ENCODE results near the gene RPL7L1. TPM values are rescaled to one million over a fixed set of nuclear protein-coding genes. Genes with fewer than 3 reads are reported as not detected.
"Not testable (repeated sequence)": the region's sequence is repeated elsewhere in the genome, so short reads cannot be mapped to it uniquely, and the experiment has no call there.

RPL7L1 gene
- total RNA-seq, 1 donor: 56.0 TPM

DNA sequence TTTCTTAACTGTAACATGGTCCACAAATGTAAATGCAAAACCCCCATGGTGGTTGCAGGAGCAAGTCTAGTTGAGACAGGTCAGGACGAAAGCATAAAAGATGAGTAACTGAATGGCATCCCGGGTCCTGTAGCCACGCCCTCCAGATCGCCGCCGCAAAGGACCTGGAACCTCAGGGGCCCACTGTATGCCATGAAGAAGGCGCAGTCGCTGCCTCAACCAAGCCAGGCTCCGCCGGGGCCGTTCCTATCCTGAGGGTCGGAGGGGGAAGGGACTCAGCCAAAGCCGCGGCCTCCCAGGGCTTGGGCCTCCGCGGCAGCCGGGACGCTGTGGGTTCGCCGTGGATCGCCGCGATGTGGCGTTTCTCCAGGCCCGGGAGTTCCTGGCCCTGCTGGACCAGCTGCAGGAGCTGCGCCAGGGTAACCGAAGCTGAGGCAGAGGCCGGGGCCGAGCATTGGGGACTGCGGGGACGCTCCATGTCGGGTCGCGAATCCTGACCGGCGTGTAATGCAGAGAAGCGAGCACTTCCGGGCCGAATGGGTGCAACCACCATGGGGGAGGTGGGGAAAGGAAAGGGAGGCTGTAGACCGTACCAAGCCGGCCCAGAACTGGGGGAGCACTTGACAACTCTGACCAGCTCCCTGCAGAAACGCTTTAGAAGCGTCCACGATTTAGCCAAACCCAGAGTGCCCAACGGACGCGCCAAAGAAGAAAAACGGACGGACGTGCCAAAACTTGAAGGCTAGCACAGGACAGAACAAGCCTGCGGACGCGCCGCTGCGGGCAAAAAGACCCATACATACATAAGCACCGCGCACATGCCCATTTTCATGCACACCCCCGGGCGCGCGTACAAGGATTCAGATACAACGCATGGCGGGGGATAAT is 11.1 kb downstream of the RPL7L1 start:
- peak; percentile 69 to 92 (median 90) for DNase-seq (ENCODE audit: low read depth in 2 of 3, low spot score in 2 of 3)

DNA sequence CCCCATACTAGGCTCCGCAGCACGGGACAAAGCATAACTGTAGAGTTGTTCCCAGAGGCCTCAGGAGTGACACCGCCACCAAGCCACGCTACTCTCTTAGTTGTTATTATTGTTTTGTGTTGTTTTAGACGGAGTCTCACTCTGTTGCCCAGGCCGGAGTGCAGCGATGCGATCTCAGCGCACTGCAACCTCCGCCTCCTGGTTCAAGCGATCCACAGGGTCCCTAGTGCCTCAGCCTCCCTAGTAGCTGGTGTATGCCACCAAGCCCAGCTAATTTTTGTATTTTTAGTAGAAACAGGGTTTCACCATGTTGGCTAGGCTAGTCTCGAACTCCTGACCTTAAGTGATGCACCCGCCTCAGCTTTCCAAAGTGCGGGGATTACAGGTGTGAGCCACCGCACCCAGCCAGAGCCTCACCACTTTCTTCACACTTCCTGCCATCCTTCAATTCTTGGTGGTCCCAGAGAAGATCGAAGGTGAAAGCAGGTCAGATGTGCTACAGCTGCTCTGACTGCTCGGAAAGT is 11.8 kb downstream of the RPL7L1 start:
- no peak for DNase-seq (ENCODE audit: low read depth in 2 of 3, low spot score in 2 of 3)

DNA sequence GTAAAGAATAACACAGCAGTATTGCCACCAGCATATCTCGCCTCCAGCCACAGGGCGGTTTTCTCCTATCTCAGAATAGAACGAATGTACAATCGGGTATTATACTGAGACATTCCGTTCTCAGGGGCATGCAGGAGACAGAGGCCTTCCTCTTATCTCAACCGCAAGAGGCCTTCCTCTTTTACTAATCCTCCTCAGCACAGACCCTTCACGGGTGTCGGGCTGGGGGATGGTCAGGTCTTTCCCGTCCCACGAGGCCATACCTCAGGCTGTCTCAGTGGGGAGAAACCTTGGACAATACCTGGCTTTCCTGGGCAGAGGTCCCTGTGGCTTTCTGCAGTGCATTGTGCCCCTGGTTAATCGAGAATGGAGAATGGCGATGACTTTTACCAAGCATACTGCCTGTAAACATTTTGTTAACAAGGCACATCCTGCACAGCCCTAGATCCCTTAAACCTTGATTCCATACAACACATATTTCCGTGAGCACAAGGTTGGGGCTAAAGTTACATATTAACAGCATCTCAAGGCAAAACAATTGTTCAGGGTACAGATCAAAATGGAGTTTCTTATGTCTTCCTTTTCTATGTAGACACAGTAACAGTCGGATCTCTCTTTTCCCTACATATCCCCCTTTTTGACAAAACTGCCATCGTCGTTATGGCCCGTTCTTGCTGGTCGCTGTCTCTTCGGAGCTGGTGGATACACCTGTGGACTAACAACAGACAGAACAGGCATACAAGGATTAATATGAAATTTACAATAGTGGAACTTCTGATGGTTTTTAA is 14.8 kb downstream of the RPL7L1 start:
- DNase-seq (ENCODE audit: low read depth in 2 of 3, low spot score in 2 of 3): peak in 2 of 3 donors; percentile 67 to 80

DNA sequence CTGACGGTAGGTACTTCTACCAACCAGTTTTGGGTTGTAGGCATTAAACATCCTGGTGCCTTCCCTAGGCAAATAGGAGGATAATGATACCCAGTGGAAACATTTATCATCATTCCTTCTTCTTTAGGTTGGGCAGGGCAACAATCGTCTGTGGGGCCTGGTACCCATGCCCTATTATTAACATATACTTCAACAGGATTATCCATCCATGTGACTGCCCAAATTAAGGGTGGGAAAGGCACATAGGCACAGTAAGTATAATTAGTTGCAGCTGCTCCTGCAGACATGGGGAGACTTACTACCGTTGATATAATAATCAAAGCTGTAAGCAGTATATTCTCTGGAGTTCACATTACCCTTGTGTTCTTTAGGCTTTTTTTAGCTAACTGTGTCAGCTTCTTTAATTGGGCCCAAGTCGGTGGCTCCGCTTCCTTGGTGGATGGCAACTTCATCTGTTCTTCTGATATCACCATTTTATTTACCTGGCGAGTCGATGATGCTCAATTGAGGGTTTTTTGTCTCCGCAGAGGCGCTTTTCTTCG is 16.8 kb downstream of the RPL7L1 start:
- DNase-seq (ENCODE audit: low read depth in 2 of 3, low spot score in 2 of 3): no peak

DNA sequence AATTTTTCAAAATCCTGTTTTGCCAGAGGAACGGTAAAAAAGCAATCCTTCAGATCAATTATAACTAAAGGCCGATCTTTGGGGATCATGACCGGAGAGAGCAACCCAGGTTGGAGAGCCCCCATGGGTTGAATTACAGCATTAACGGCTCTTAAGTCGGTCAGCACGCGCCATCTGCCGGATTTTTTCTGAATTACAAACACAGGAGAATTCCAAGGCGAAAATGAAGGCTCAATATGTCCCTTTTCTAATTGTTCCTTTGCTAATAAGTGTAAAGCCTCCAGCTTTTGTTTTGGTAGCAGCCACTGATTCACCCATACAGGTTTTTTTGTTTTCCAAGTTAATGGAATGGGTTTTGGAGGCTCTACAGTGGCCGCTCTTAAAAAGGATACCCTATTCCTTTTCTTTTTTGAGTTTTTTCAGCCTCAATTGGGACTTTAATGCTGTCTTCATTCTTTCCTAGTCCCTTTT is 19.5 kb downstream of the RPL7L1 start:
- peak; percentile 50 to 83 (median 73) for DNase-seq (ENCODE audit: low read depth in 2 of 3, low spot score in 2 of 3)

DNA sequence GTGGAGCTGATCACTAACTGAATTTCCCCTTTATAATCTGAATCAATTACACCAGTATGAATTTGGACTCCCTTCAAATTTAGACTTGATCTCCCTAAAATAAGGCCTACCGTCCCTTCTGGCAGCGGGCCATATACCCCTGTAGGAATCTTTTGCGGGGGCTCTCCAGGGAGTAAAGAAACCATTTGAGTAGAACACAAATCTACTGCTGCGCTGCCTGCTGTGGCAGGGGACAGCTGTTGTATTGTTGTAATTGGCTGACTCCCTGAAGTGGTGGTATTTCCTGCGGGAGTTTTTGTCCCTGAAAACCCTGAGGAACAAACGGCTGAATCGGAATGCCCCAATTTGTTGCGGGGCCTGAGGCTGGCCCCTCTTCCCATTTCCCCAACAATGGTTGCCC is 20.5 kb downstream of the RPL7L1 start:
- DNase-seq (ENCODE audit: low read depth in 2 of 3, low spot score in 2 of 3): no peak

DNA sequence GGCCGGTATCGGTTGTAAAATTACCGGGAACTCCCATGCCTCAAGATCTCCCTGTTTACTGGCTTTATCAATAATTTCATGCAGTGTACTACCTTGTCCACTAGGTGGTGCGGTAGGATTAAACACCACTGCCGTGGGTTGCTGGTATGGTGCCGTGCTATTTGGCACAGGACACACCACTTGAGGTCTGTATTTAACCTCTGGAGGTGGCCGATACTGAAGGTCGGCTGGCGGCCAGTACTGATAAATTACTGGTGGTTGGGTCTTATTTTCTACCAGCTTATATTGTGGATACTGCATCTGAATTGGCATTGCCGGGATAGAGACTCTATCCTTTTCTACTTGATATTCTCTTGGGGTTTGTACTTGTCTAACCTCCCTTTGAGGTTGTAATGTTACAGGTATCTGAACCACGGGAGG is 22.1 kb downstream of the RPL7L1 start:
- DNase-seq (ENCODE audit: low read depth in 2 of 3, low spot score in 2 of 3): peak; percentile 54 to 88 (median 75)

DNA sequence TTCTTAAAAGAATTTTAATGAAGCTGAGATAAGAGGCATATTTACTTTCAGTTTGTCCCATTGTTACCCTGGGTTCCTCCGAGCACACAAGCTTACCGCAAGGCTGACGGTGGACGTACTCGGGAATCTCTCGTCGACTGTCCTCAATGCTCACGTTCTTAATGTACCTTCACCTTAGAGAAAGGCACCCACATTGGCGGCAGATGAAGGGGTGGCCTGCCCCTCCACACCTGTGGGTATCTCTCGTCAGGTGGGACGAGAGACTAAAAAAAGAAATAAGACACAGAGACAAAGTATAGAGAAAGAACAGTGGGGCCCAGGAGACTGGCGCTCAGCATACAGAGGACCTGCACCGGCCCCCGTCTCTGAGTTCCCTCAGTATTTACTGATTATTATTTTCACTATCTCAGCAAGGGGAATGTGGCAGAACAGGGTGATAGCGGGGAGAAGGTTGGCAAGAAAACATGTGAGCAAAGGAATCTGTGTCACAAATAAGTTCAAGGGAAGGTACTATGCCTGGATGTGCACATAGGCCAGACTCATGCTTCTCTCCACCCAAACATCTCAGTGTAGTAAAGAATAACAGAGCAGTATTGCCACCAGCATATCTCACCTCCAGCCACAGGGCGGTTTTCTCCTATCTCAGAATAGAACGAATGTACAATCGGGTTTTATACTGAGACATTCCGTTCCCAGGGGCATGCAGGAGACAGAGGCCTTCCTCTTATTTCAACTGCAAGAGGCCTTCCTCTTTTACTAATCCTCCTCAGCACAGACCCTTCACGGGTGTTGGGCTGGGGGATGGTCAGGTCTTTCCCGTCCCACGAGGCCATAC is 23.2 kb downstream of the RPL7L1 start:
- DNase-seq (ENCODE audit: low read depth in 2 of 3, low spot score in 2 of 3): not testable (repeated sequence)

DNA sequence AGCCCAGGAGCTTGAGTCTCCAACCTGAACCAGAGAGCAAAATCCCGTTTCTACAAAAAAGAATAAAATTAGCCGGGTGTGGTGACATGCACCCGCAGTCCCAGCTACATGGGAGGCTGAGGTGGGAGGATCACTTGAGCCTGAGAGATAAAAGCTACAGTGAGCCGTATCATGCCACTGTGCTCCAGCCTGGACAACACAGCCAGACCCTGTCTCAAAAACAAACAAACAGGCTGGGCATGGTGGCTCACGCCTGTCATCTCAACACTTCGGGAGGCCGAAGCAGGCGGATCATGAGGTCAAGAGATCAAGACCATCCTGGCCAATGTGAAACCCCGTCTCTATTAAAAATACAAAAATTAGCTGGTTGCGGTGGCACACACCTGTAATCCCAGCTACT is 25.1 kb downstream of the RPL7L1 start:
- no peak for DNase-seq (ENCODE audit: low read depth in 2 of 3, low spot score in 2 of 3)

DNA sequence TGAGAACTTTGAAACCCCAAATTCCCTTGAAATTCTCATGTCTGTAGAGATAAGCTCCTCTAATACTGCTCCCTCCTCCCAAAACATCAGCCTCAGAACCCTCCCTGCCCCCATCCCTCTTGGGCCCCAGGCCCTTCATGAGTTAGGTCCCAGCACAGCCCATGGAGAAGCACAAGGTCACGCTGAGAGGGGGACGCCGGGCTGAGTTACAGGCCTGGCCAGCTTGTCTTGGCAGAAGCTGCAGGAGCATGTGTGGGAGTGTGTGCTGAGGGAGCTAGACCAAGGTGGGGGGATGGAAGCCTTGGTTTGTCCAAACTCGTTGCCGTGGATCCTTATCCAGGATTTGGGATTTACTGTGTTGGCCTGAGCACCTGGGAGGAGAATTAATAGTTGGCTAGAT is 27.9 kb downstream of the RPL7L1 start:
- DNase-seq (ENCODE audit: low read depth in 2 of 3, low spot score in 2 of 3): no peak

DNA sequence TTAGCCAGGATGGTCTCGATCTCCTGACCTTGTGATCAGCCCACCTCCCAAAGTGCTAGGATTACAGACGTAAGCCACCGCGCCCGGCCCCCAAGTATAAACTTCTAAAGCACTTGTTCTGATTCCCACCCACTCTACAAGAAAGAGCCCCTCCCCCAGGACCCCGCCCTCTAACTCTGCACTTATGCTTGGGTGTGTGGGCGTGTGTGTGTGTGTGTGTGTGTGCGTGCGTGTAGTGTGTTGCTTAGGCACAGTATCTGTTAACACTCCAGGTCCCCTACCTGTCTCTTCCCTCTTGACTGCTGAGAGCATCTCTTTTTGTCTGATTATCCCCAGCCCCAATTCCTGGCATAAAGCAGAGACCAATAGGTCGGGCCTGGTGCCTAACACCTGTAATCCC is 30.4 kb downstream of the RPL7L1 start:
- DNase-seq (ENCODE audit: low read depth in 2 of 3, low spot score in 2 of 3): no peak

DNA sequence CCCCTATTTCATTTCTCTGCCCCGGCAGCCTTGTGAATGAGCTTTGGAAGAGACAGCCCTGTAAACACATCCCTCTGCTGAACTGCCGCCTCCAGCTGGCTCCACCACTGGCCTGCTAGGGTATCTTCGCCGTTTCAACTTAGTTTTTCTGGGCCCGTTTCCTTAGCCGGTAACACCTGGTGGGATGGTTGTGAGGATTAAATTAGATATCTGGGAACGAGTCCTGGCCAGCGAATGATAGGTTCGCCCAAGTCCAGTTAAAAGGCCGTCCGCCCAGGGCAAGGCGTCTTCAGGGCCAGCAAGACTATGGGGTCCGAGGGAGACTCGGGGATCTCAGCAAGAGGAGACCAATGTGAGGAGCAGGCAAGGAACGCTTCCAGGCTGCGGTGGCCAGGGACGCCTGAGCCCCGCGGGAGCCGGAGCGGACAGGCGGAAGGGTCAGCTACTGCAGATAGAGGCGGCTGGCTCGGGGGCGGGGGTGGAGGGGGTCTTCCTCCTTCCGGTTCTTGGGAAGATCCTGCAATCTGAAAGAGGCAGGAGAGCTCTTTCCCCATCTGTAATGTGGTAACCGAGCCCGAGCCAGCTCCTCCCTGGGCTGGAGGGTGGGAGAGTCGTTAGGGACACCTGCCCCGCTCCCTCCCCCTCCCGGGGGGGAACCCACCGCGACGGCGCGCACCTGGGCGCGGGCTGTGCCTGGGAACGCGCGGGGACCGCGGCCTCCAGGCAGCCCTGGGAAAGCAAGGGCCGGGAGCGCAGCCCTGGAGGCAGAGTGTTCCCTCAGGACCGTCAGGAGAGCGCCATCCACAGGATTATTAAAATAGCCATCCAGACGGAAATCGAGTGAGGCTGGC is 32.0 kb downstream of the RPL7L1 start:
- no peak for DNase-seq (ENCODE audit: low read depth in 2 of 3, low spot score in 2 of 3)

DNA sequence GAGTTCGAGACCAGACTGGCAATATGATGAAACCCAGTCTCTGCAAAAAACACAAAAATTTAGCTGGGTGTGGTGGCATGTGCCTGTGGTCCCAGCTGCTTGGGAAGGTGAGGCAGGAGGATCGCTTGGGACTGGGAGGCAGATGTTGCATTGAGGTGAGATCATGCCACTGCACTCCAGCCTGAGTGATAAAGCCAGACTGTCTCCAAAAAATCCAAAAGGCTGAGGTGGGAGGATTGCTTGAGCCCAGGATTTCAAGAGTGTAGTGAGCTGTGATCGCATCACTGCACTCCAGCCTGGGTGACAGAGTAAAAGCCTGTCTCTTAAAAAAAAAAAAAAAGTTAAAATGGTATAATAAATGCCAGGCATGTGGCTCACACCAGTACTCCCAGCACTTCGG is 35.1 kb downstream of the RPL7L1 start:
- DNase-seq (ENCODE audit: low read depth in 2 of 3, low spot score in 2 of 3): no peak

DNA sequence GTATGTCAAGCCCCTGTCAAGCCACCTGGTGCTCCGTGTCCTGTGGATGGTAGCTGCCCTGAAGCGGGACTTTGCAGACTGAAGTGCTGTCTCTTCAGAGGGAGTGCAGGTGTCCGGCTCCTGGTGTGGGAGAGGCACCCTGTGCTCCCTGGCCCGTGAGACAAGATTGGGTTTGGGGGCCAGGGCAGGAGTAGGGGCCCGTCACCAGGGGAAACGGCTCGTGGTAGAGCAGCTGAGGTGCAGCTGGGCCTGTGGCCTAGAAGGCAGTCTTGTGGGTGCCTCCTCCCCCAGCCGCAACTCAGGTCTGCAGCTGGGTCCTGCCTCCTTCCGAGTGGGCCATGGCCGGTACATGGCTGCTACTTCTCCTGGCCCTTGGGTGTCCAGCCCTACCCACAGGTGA is 36.3 kb downstream of the RPL7L1 start, which contains the start of gene PTCRA:
PTCRA (plus strand) TSS at position 322 of the 400 bp plus-strand sequence; CDS start at position 339, 17 bp downstream.
- DNase-seq (ENCODE audit: low read depth in 2 of 3, low spot score in 2 of 3): no peak

DNA sequence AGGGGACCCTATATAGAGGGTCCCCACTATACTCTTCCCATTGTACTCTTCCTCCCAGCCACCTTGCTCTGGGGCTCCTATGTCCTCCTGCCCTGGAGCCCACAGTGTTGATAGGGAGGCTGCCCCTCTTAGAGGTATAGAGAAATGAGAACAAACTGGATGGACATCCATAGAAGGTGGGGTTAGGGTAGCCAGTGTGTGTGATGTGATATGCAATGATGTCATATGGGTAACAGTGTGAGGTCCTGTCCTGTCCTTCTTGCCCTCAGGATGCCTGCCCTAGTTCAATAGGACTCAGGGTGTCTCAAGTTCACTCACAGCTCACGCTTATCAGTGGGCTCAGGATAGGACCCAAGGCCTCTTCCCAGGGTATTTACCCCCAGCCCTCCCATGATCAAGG is 36.9 kb downstream of the RPL7L1 start:
- no peak for DNase-seq (ENCODE audit: low read depth in 2 of 3, low spot score in 2 of 3)

DNA sequence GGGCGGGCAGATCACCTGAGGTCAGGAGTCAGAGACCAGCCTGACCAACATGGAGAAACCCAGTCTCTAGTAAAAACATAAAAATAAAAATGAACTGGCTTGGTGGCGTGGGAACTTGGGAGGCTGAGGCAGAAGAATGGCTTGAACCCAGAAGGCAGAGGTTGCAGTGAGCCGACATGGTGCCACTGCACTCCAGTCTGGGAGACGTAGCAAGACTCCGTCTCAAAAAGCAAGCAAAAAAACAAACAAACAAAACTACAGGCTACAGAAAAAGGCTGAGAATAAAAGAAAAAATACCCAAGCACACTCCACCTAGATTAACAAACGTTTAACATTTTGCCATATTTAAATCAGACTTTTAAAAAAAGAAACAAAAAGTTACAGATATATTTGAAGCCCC is 42.4 kb downstream of the RPL7L1 start:
- DNase-seq (ENCODE audit: low read depth in 2 of 3, low spot score in 2 of 3): no peak

DNA sequence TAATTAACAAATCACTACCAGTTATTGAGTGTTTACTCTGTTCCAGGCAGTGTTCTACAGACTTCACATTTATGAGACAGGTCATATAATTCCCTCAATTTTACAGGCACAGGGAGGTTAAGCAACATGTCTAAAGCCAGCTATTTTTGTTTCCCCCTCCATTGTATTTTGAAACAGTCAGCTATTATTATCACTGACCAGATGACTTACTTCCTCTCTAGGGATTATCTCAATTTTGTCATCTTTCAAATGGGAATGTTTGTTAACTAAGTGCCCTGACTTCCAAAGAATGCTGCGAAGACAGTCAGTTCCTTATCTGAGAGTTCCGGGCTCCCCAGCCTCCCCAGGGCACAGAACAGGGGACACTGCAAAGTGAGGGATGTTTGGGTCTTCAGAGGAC is 44.2 kb downstream of the RPL7L1 start:
- no peak for DNase-seq (ENCODE audit: low read depth in 2 of 3, low spot score in 2 of 3)

DNA sequence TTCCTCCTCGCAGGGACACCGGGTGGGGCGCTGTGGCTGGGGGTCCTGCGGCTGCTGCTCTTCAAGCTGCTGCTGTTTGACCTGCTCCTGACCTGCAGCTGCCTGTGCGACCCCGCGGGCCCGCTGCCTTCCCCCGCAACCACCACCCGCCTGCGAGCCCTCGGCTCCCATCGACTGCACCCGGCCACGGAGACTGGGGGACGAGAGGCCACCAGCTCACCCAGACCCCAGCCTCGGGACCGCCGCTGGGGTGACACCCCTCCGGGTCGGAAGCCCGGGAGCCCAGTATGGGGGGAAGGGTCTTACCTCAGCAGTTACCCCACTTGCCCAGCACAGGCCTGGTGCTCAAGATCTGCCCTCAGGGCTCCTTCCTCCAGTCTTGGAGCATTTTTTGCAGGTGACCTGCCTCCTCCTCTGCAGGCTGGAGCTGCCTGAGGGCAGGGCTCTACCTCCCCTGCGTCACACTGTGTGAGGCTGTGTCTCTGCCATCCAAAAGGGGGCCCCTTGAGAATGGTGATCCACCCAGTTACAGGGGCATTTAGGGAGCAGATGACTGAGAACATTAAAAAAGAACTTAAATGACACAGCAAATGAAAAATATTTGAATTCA is 45.9 kb downstream of the RPL7L1 start:
- no peak for DNase-seq (ENCODE audit: low read depth in 2 of 3, low spot score in 2 of 3)

All from hematopoietic multipotent progenitor cell (in vitro differentiated cells).